PC-9 (cell line): ENCODE measurements around the gene MICALL1. TPM values are rescaled to one million over a fixed set of nuclear protein-coding genes. Genes with fewer than 3 reads are reported as not detected.
"Not testable (repeated sequence)": the region's sequence is repeated elsewhere in the genome, so short reads cannot be mapped to it uniquely, and the experiment has no call there.

Experiments
- BruUV-seq: library from RNA; stranded (reverse); fragments of 400-500 nt; replicated peaks from 2 replicates; lab custom pipeline; 2021; lab: Mats Ljungman, UMichigan
- CTCF ChIA-PET: fragments of 300-600 bp; sonication (Branson Sonifier 250); formaldehyde crosslinking; loops from one replicate; lab custom pipeline; 2022; ENCODE audit warnings: antibody characterized with exemption; lab: Charles Lee
- POLR2A ChIA-PET: fragments of 300-600 bp; sonication (Branson Sonifier 250); formaldehyde crosslinking; loops from one replicate; lab custom pipeline; 2022; ENCODE audit warnings: antibody characterized with exemption; ENCODE audit not compliant: unreplicated experiment; lab: Charles Lee
- DNase-seq, 2 experiments: peaks; one replicate each; pipeline versions ENCODE4 v3.0.0 to v3.0.0-alpha.2; 2015 to 2022; ENCODE audit warnings: mixed read lengths in 1 of 2
- H2AFZ ChIP-seq: fragments of 200-600 bp; sonication (generic); 2 replicates; pipeline ENCODE4 v1.8.1; 2017; ENCODE audit warnings: antibody characterized with exemption
- H3F3A ChIP-seq: fragments of 200-600 bp; sonication (generic); 2 replicates; pipeline ENCODE4 v1.8.1; 2017; ENCODE audit warnings: antibody characterized with exemption, mild to moderate bottlenecking, low read depth; ENCODE audit not compliant: insufficient read depth
- H3K27ac ChIP-seq: fragments of 200-600 bp; sonication (generic); 2 replicates; pipeline ENCODE4 v1.6.1; 2016; ENCODE audit warnings: mixed run types
- H3K27me3 ChIP-seq: fragments of 200-600 bp; sonication (generic); 2 replicates; pipeline ENCODE4 v1.6.1; 2016; ENCODE audit warnings: low read depth, mixed run types; ENCODE audit not compliant: insufficient read depth
- H3K36me3 ChIP-seq: fragments of 200-600 bp; sonication (generic); 2 replicates; pipeline ENCODE4 v1.6.1; 2016; ENCODE audit warnings: low read depth, mixed run types
- H3K4me1 ChIP-seq: fragments of 200-600 bp; sonication (generic); replicated peaks from 2 replicates; pipeline ENCODE4 v1.6.1; 2016; ENCODE audit warnings: mixed run types; ENCODE audit not compliant: insufficient read depth
- H3K4me2 ChIP-seq: fragments of 200-600 bp; sonication (generic); 2 replicates; pipeline ENCODE4 v1.6.1; 2017; ENCODE audit warnings: mixed run types
- H3K4me3 ChIP-seq: fragments of 200-600 bp; sonication (generic); 2 replicates; pipeline ENCODE4 v1.6.1; 2016; ENCODE audit warnings: mixed run types
- H3K79me2 ChIP-seq: fragments of 200-600 bp; sonication (generic); 2 replicates; pipeline ENCODE4 v1.6.1; 2017; ENCODE audit warnings: low read depth, mixed run types
- H3K9me2 ChIP-seq: fragments of 200-600 bp; sonication (generic); 2 replicates; pipeline ENCODE4 v1.8.1; 2017; ENCODE audit warnings: mild to moderate bottlenecking; ENCODE audit not compliant: insufficient read depth
- H3K9me3 ChIP-seq: fragments of 200-600 bp; sonication (generic); 2 replicates; pipeline ENCODE4 v1.8.1; 2016; ENCODE audit warnings: low read depth; ENCODE audit not compliant: insufficient read depth
- H4K20me1 ChIP-seq: fragments of 200-600 bp; sonication (generic); 2 replicates; pipeline ENCODE4 v1.8.1; 2017; ENCODE audit not compliant: insufficient read depth
- CTCF ChIP-seq: fragments of 200-600 bp; sonication (generic); conservative IDR thresholded peaks from 2 replicates; pipeline ENCODE4 v1.6.1; 2017; ENCODE audit warnings: mixed run types, antibody characterized with exemption, mild to moderate bottlenecking, moderate library complexity
- EZH2 ChIP-seq: fragments of 200-600 bp; sonication (generic); IDR thresholded peaks from 2 replicates; pipeline ENCODE4 v1.8.0; 2017; ENCODE audit warnings: antibody characterized with exemption, low read depth
- intact Hi-C: fragments of 100-400 bp; cut with micrococcal nuclease; formaldehyde crosslinking; loops from one replicate; pipeline ENCODE4 v1.10.0; 2022; ENCODE audit not compliant: unreplicated experiment
- total RNA-seq: library from RNA; stranded (reverse); gene quantifications from 2 replicates; pipeline ENCODE4 v1.2.3, GENCODE V29; 2021

The MICALL1 gene
- total RNA-seq, 1 experiment from 2014 or later = 113 TPM

DNA sequence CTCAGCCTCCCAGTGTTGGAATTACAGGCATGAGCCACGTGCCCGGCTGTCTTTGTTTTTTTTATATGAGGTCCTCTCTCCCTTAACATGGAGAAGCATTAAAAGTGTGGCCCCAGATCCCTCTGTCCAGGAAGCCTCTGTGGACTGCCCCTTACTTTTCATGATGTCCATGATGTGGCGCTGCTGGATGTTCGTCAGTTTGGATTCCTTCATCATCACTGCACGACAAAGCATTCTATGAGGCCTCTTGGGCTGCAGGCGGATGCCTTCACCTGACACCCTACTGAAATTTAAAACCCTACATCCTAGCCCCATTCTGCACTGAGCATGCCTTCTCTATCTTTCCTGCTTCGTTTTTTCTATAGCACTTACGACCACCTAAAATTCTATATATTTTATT, 45.2 kb downstream of the MICALL1 start:
- intact Hi-C loops = loop anchor here (5.0 kb wide), 1 partner anchor 109 kb away; the partner anchor contains the start of gene ANKRD54
- Histone ChIP-seq H3K4me1 (peaks cover 18% of the 10 kb centered on the region), H3K36me3 (no peaks in the 10 kb centered on the region), H2AFZ (no peak overlapping the region), H3K9me2 (no peaks in the 10 kb centered on the region), H3K4me3 (no peak overlapping the region), H3K27me3 (no peaks in the 10 kb centered on the region), H3K4me2 (no peak overlapping the region), H3K9me3 (no peaks in the 10 kb centered on the region), H4K20me1 (no peaks in the 10 kb centered on the region), H3F3A (peaks cover 40% of the 10 kb centered on the region), H3K27ac (no peak overlapping the region), H3K79me2 (peaks cover 27% of the 10 kb centered on the region)
- DNase-seq = no peak
- CTCF ChIA-PET = no interaction called here
- POLR2A ChIA-PET = no interaction called here
- no TSS peak for BruUV-seq
- no peak for TF ChIP-seq EZH2
- TF ChIP-seq CTCF = no peak

DNA sequence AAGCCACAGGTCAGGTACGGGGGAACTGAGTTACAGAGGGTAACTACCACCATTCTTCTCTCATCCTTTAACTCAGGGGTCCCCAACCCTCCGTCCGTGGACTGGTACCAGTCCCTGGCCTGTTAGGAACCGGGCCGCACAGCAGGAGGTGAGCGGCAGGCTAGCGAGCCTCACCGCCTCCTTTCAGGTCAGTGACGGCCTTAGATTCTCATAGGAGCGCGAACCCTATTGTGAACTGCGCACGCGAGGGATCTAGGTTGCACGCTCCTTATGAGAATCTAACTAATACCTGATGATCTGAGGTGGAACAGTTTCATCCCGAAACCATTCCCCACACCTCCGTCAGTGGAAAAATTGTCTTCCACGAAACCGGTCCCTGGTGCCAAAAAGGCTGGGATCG, 46.5 kb downstream of the MICALL1 start:
- H3K4me2 ChIP-seq = peak overlapping the region; percentile 89
- H3K9me2 ChIP-seq, H3K9me3 ChIP-seq, H4K20me1 ChIP-seq, H3K27me3 ChIP-seq, H3K27ac ChIP-seq, POLR2A ChIA-PET, BruUV-seq: not testable (repeated sequence)
- peak overlapping the region; percentile 97 for H2AFZ ChIP-seq
- intact Hi-C loops = loop anchor here (1.0 to 5.0 kb wide), 2 partner anchors 65 to 110 kb away; partner anchors contain the start of gene ANKRD54
- H3K79me2 ChIP-seq = peaks cover 35% of the 10 kb centered on the region
- peak overlapping the region; percentile 68 for H3K4me3 ChIP-seq
- CTCF ChIA-PET = interaction anchor here (0.5 kb wide), 1 partner anchor 80 kb away, joined by 4 read pairs; no protein-coding TSS in a partner anchor
- H3K36me3 ChIP-seq = peaks cover 10% of the 10 kb centered on the region
- peak in 1 of 2 experiments; percentile 23 for DNase-seq
- peaks cover 34% of the 10 kb centered on the region for H3F3A ChIP-seq
- H3K4me1 ChIP-seq = peaks cover 18% of the 10 kb centered on the region

- DNase-seq = peak in 1 of 2 experiments; percentile 37
- H4K20me1 ChIP-seq = no peaks in the 10 kb centered on the region
- 0 out of 2 replicates have a peak overlapping the region, but pooled peaks have one; percentile 1 for H3K27ac ChIP-seq
- POLR2A ChIA-PET = interaction anchor here (0.5 to 0.9 kb wide), 3 partner anchors 43 to 295 kb away, joined by 3 to 4 read pairs (median 3); no protein-coding TSS in a partner anchor
- H3K36me3 ChIP-seq = peaks cover 12% of the 10 kb centered on the region
- TF ChIP-seq EZH2 = no peak
- intact Hi-C loops = loop anchor here (1.0 to 5.0 kb wide), 2 partner anchors 66 to 111 kb away; partner anchors contain the start of gene ANKRD54
- H2AFZ ChIP-seq = peak overlapping the region; percentile 97
- TSS peak; percentile 82 for BruUV-seq
- H3K9me3 ChIP-seq = no peaks in the 10 kb centered on the region
- H3K4me3 ChIP-seq = peak overlapping the region; percentile 68
- no peaks in the 10 kb centered on the region for H3K27me3 ChIP-seq
- peaks cover 18% of the 10 kb centered on the region for H3K4me1 ChIP-seq
- peak overlapping the region; percentile 89 for H3K4me2 ChIP-seq
- H3F3A ChIP-seq = peaks cover 30% of the 10 kb centered on the region
- H3K9me2 ChIP-seq = no peaks in the 10 kb centered on the region
- H3K79me2 ChIP-seq = peaks cover 35% of the 10 kb centered on the region
- CTCF ChIA-PET = interaction anchor here (1.0 to 2.3 kb wide), 4 partner anchors 20 to 345 kb away, joined by 3 to 20 read pairs (median 8); partner anchors contain the start of gene GGA1
Measured at GRCh38 chr22:37953062-37953436, 47.0 kb downstream of the MICALL1 start.

- Histone ChIP-seq H3K36me3 (peaks cover 14% of the 10 kb centered on the region), H3K79me2 (peaks cover 35% of the 10 kb centered on the region), H3K4me3 (peak within 1 kb of the TSS; percentile 68), H4K20me1 (no peaks in the 10 kb centered on the region; the same call in 1 of the 2 replicates), H3F3A (peaks cover 24% of the 10 kb centered on the region), H3K9me3 (no peaks in the 10 kb centered on the region), H3K27me3 (no peaks in the 10 kb centered on the region), H3K27ac (peak within 1 kb of the TSS; percentile 1; the same call in 1 of the 2 replicates), H3K4me1 (peaks cover 18% of the 10 kb centered on the region), H2AFZ (peak within 1 kb of the TSS; percentile 97), H3K4me2 (peak within 1 kb of the TSS; percentile 89), H3K9me2 (no peaks in the 10 kb centered on the region)
- no TSS peak for BruUV-seq
- CTCF ChIA-PET = interaction anchor here (0.6 to 2.3 kb wide), 7 partner anchors 12 to 345 kb away, joined by 3 to 20 read pairs (median 8); partner anchors contain the start of gene GGA1
- peak; percentile 91 to 96 for DNase-seq
- POLR2A ChIA-PET = interaction anchor here (0.5 to 0.9 kb wide), 8 partner anchors 9 to 295 kb away, joined by 3 to 17 read pairs (median 3); partner anchors contain the start of genes BAIAP2L2 and GCAT
- intact Hi-C loops = loop anchor here (1.0 to 5.0 kb wide), 2 partner anchors 66 to 111 kb away; partner anchors contain the start of gene ANKRD54
- TF ChIP-seq EZH2 = no peak
- no peak for TF ChIP-seq CTCF
Measured at GRCh38 chr22:37953437-37954179, 47.5 kb downstream of the MICALL1 start, which contains the start of the genes C22orf23 and POLR2F. Gene C22orf23 (minus strand): TSS chr22:37953601. CDS start chr22:37953149, 452 bp downstream. Gene POLR2F (plus strand): TSS chr22:37953699. CDS start chr22:37953788, 89 bp downstream.
